ENCODE data around the gene TAP1. TPM values are rescaled to one million over a fixed set of nuclear protein-coding genes. Genes with fewer than 3 reads are reported as not detected.

Gene TAP1
- total and polyA plus RNA-seq, 10 of the 15 experiments (the other 5 are each of a cell fraction or from before 2014, with no cell fraction given) = 33.4 to 249 (median 169) TPM

GRCh38 chr6:32838114-32838958, 15.2 kb downstream of the TAP1 start, which contains the start of gene TAP2 (continued):
- TF ChIP-seq BCLAF1 (IDR thresholded peaks at IDR 0.05) (no peak), SPI1 (IDR thresholded peaks at IDR 0.05; ENCODE audit: borderline replicate concordance, insufficient read depth, low read depth, low read length) (peak; percentile 49; the same call in 1 of the 2 replicates), POU2F2 (IDR thresholded peaks at IDR 0.05; ENCODE audit: borderline replicate concordance, low read depth, low read length) (peak; percentile 48; the same call in 2 of the 3 replicates), TAF1 (IDR thresholded peaks at IDR 0.05; ENCODE audit: borderline replicate concordance, low read depth, low read length) (peak; percentile 45; the same call in 1 of the 2 replicates), ZBTB33 (IDR thresholded peaks at IDR 0.05) (no peak), PML (IDR thresholded peaks at IDR 0.05; ENCODE audit: low read length) (no peak), CREB1 (IDR thresholded peaks at IDR 0.05; ENCODE audit: low read depth) (no peak), ASH2L (IDR thresholded peaks at IDR 0.05; ENCODE audit: borderline replicate concordance, low read depth) (peak; percentile 94; the same call in 1 of the 2 replicates), STAT1 (conservative IDR thresholded peaks at IDR 0.05) (0 out of 2 replicates have a peak, but pooled peaks have one; percentile 66), POLR2AphosphoS5 (IDR thresholded peaks at IDR 0.05; ENCODE audit: low read length) (peak; percentile 75), USF1 (IDR thresholded peaks at IDR 0.05; ENCODE audit: borderline replicate concordance, extremely low read length, insufficient read depth, low read depth, low read length) (no peak), RELB (IDR thresholded peaks at IDR 0.05; ENCODE audit: low read depth) (no peak), JUNB (IDR thresholded peaks at IDR 0.05) (no peak), SMC3 (IDR thresholded peaks at IDR 0.05; ENCODE audit: borderline replicate concordance, low read length) (peak; percentile 91), SUZ12 (IDR thresholded peaks at IDR 0.05; ENCODE audit: unreplicated experiment) (no peak), NR2F1 (conservative IDR thresholded peaks at IDR 0.05) (peak; percentile 37; the same call in 1 of the 2 replicates), BMI1 (IDR thresholded peaks at IDR 0.05; ENCODE audit: borderline replicate concordance) (no peak), STAT3 (IDR thresholded peaks at IDR 0.05; ENCODE audit: low read depth, low read length) (no peak), ATF3 (IDR thresholded peaks at IDR 0.05; ENCODE audit: borderline replicate concordance, extremely low read depth, low read depth, low read length) (no peak), MXI1 (IDR thresholded peaks at IDR 0.05; ENCODE audit: low read depth, low read length) (peak; percentile 64)
